SK-N-SH (cell line): ENCODE results near the gene MRI1. TPM values are rescaled to one million over a fixed set of nuclear protein-coding genes. Genes with fewer than 3 reads are reported as not detected.

Source experiments
- CTCF ChIA-PET: fragments of 300-600, 350-600 bp; formaldehyde crosslinking; extraction: SDS; loops from one replicate; lab custom pipeline; 2021; lab: Yijun Ruan, JAX
- POLR2A ChIA-PET: fragments of 350-600 bp; sonication (Branson Sonifier 250); formaldehyde crosslinking; extraction: SDS; loops from one replicate; lab custom pipeline; 2020; ENCODE audit warnings: antibody characterized with exemption, inconsistent platforms; lab: Yijun Ruan, JAX
- DNase-seq: peaks from one replicate; pipeline ENCODE4 v3.0.0; 2012
- H2AFZ ChIP-seq: fragments of 200-600 bp; sonication (generic); 2 replicates; pipeline ENCODE4 v1.8.1; 2016; ENCODE audit warnings: antibody characterized with exemption, mild to moderate bottlenecking, low read depth
- H3F3A ChIP-seq: fragments of 200-600 bp; sonication (generic); replicated peaks from 2 replicates; pipeline ENCODE3; 2016; ENCODE audit warnings: antibody characterized with exemption, mild to moderate bottlenecking; ENCODE audit not compliant: insufficient read depth
- H3K27ac ChIP-seq, 2 experiments: fragments of 200-500 bp in 1 of 2; fragments of 200-600 bp in 1 of 2; sonication (Bioruptor generic) in 1 of 2; sonication (generic), shearing (Covaris generic) in 1 of 2; 2 replicates each; pipeline versions ENCODE4 v1.5.1 to v1.6.1; 2014 to 2016; ENCODE audit warnings: low read depth in 2 of 2, inconsistent platforms in 1 of 2, low read length in 1 of 2, mild to moderate bottlenecking in 1 of 2, mixed read lengths in 1 of 2
- H3K27me3 ChIP-seq: fragments of 200-600 bp; sonication (generic), shearing (Covaris generic); 2 replicates; pipeline ENCODE4 v1.6.1; 2016; ENCODE audit warnings: mixed run types; ENCODE audit not compliant: insufficient read depth
- H3K36me3 ChIP-seq, 2 experiments: fragments of 200-500 bp in 1 of 2; fragments of 200-600 bp in 1 of 2; sonication (Bioruptor generic) in 1 of 2; sonication (generic) in 1 of 2; replicated peaks in 1 of 2; 2 replicates each; pipeline versions ENCODE3 to v1.5.1; 2014 to 2016; ENCODE audit warnings: low read length in 1 of 2, mild to moderate bottlenecking in 1 of 2; ENCODE audit not compliant: insufficient read depth in 2 of 2, control insufficient read depth in 1 of 2
- H3K4me1 ChIP-seq, 2 experiments: fragments of 200-500 bp in 1 of 2; fragments of 200-600 bp in 1 of 2; sonication (Bioruptor generic) in 1 of 2; sonication (generic), shearing (Covaris generic) in 1 of 2; 2 replicates each; pipeline versions ENCODE4 v1.5.1 to v1.6.1; 2014 to 2016; ENCODE audit warnings: low read depth in 1 of 2, low read length in 1 of 2, mixed run types in 1 of 2; ENCODE audit not compliant: insufficient read depth in 2 of 2, control insufficient read depth in 1 of 2
- H3K4me2 ChIP-seq: fragments of 200-600 bp; sonication (generic), shearing (Covaris generic); 2 replicates; pipeline ENCODE4 v1.6.1; 2017; ENCODE audit warnings: mixed run types
- H3K4me3 ChIP-seq, 2 experiments: fragments of 200-500 bp in 1 of 2; fragments of 200-600 bp in 1 of 2; sonication (Bioruptor generic) in 1 of 2; sonication (generic), shearing (Covaris generic) in 1 of 2; 2 replicates each; pipeline versions ENCODE4 v1.5.1 to v1.8.1; 2014 to 2016; ENCODE audit warnings: low read depth in 2 of 2, inconsistent platforms in 1 of 2, low read length in 1 of 2, mild to moderate bottlenecking in 1 of 2, mixed read lengths in 1 of 2, moderate library complexity in 1 of 2
- H3K79me2 ChIP-seq: fragments of 200-600 bp; sonication (generic); 2 replicates; pipeline ENCODE4 v1.8.1; 2017; ENCODE audit warnings: mild to moderate bottlenecking; ENCODE audit not compliant: insufficient read depth
- H3K9ac ChIP-seq: fragments of 200-600 bp; sonication (generic); 2 replicates; pipeline ENCODE4 v1.6.1; 2017; ENCODE audit warnings: mixed run types
- H3K9me2 ChIP-seq: fragments of 200-600 bp; sonication (generic); 2 replicates; pipeline ENCODE4 v1.6.1; 2017; ENCODE audit warnings: mixed run types
- H3K9me3 ChIP-seq: fragments of 200-600 bp; sonication (generic); 2 replicates; pipeline ENCODE4 v1.6.1; 2017; ENCODE audit warnings: mixed run types, mild to moderate bottlenecking, moderate library complexity
- H4K20me1 ChIP-seq: fragments of 200-600 bp; sonication (generic); 2 replicates; pipeline ENCODE4 v1.6.1; 2017; ENCODE audit warnings: mild to moderate bottlenecking, mixed run types; ENCODE audit not compliant: insufficient read depth
- CTCF ChIP-seq: fragments of 200-600 bp; sonication (generic); IDR thresholded peaks from 2 replicates; pipeline ENCODE4 v1.6.1; 2017; ENCODE audit warnings: antibody characterized with exemption, mild to moderate bottlenecking, moderate library complexity
- EP300 ChIP-seq, 2 experiments: IDR thresholded peaks; 2 replicates each; pipeline versions ENCODE4 v1.4.0 to v1.6.1; 2012; ENCODE audit warnings: borderline replicate concordance in 1 of 2, low read depth in 1 of 2, low read length in 1 of 2
- EZH2phosphoT487 ChIP-seq: fragments of 200-600 bp; sonication (generic); IDR thresholded peaks from 2 replicates; pipeline ENCODE4 v1.6.1; 2017; ENCODE audit warnings: low read depth, mixed run types, mild to moderate bottlenecking, antibody characterized with exemption, moderate library complexity, borderline replicate concordance
- FOSL2 ChIP-seq: IDR thresholded peaks from 2 replicates; pipeline ENCODE4 v1.4.0; 2012; ENCODE audit warnings: low read depth, mild to moderate bottlenecking, moderate library complexity, borderline replicate concordance
- FOXM1 ChIP-seq: IDR thresholded peaks from 2 replicates; pipeline ENCODE4 v1.4.0; 2012; ENCODE audit warnings: low read depth, mild to moderate bottlenecking
- JUND ChIP-seq: IDR thresholded peaks from 2 replicates; pipeline ENCODE4 v1.4.0; 2012
- NFIC ChIP-seq: IDR thresholded peaks from 2 replicates; pipeline ENCODE4 v1.4.0; 2012; ENCODE audit warnings: borderline replicate concordance
- NRF1 ChIP-seq: IDR thresholded peaks from 2 replicates; pipeline ENCODE4 v1.6.1; 2012; ENCODE audit warnings: low read depth, mild to moderate bottlenecking, low read length
- POLR2AphosphoS5 ChIP-seq: IDR thresholded peaks from 2 replicates; pipeline ENCODE4 v1.6.1; 2012; ENCODE audit warnings: low read depth, low read length
- RAD21 ChIP-seq: IDR thresholded peaks from 2 replicates; pipeline ENCODE4 v1.6.1; 2012; ENCODE audit warnings: mild to moderate bottlenecking, low read length
- TAF1 ChIP-seq: IDR thresholded peaks from 2 replicates; pipeline ENCODE4 v1.6.1; 2012; ENCODE audit warnings: low read depth, mild to moderate bottlenecking, low read length, moderate library complexity, borderline replicate concordance
- TCF12 ChIP-seq: IDR thresholded peaks from 2 replicates; pipeline ENCODE4 v1.4.0; 2012
- TEAD4 ChIP-seq: IDR thresholded peaks from 2 replicates; pipeline ENCODE4 v1.4.0; 2012; ENCODE audit warnings: mild to moderate bottlenecking, borderline replicate concordance; ENCODE audit not compliant: insufficient read depth
- WGBS: methylation state at CpG from one replicate; pipeline ENCODE4 v1.1.6; 2017; ENCODE audit warnings: low lambda C conversion rate; 5-methylcytosine and 5-hydroxymethylcytosine counted together
- polyA plus RNA-seq, 3 experiments: library from polyadenylated mRNA; depleted of rRNA; stranded (reverse); fragments of >200 nt; gene quantifications; 2 replicates each; pipeline ENCODE4 v1.2.3, GENCODE V29; 2012
- TF ChIP-seq, protein P1 (sequence below): IDR thresholded peaks from 2 replicates; pipeline ENCODE4 v1.6.1; 2012; ENCODE audit warnings: mild to moderate bottlenecking, low read depth, low read length, moderate library complexity
- TF ChIP-seq, protein P2 (sequence below): IDR thresholded peaks from 2 replicates; pipeline ENCODE4 v1.4.0; 2012; ENCODE audit warnings: low read depth

Gene MRI1
- polyA plus RNA-seq, 1 of the 3 experiments (the other 2 are of a cell fraction) = 49.6 TPM

DNA sequence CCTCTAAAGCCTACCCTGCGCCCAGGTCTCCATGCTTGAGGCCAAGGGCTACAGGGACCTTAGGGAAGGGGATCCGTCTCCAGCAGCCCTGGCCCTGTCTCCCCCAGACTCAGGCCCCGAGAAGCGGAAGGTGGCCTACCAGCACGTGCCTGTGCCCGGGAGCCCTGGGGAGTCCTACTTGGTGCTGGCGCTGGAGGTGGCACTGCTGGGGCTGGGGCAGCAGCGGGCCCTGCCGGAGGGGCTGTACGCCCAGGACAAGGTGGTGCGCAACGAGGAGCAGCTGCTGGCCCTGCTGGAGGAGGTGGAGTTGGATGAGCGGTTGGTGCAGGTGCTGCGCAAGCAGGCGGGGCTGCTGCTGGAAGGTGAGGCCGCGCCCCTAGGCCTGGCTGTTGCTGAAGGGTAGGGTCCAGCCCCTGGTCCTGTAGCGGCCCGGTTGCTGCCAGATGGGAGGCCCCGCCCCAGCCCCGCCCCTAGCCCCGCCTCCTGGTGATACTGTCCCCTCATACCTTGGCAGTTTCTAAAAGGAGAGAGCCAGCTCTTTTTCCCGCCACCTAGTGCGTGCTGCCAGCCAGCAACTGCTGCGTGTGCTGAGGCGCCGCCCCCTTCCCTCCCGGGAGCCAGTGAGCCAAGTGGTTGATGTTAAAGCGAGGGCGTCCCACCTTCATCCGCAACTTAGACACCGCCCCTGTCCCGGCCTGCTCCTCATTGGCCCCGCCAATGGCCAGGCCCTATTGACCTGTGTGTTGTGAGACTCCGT lies 53.5 kb downstream of the MRI1 start:
- H3K9ac ChIP-seq = no peak overlapping the region
- H3K9me2 ChIP-seq = no peaks in the 10 kb centered on the region
- H3K4me2 ChIP-seq = no peak overlapping the region
- H3K27ac ChIP-seq = no peak overlapping the region
- peaks cover 0 to 2% of the 10 kb centered on the region in 2 experiments; a peak in 2 of 4 replicates for H3K4me1 ChIP-seq
- DNase-seq = no peak
- H3K9me3 ChIP-seq = no peaks in the 10 kb centered on the region
- H3K4me3 ChIP-seq = no peak overlapping the region
- H3K79me2 ChIP-seq = no peaks in the 10 kb centered on the region
- ChIA-PET CTCF (interaction anchor here (1.6 to 1.7 kb wide), 2 partner anchors 13 to 44 kb away, joined by 4 to 5 read pairs; no protein-coding TSS in a partner anchor), POLR2A (no interaction called here)
- H3F3A ChIP-seq = peaks cover 28% of the 10 kb centered on the region
- no peak overlapping the region for H2AFZ ChIP-seq
- H4K20me1 ChIP-seq = no peaks in the 10 kb centered on the region; the same call in 1 of the 2 replicates
- H3K36me3 ChIP-seq = peaks cover 16 to 34% of the 10 kb centered on the region in 2 experiments
- 96% methylated on average over 14 of the region's 35 CpGs for WGBS
- TF ChIP-seq CTCF (no peak), NRF1 (no peak), RAD21 (no peak), FOXM1 (no peak), TAF1 (no peak), EZH2phosphoT487 (no peak), TEAD4 (no peak), EP300 (IDR thresholded peaks at IDR 0.05; ENCODE audit: borderline replicate concordance in 1 of 2, low read depth in 1 of 2, low read length in 1 of 2) (no peak), FOSL2 (no peak), POLR2AphosphoS5 (no peak), NFIC (no peak), TCF12 (no peak), JUND (no peak)
- TF ChIP-seq, protein P1, sequence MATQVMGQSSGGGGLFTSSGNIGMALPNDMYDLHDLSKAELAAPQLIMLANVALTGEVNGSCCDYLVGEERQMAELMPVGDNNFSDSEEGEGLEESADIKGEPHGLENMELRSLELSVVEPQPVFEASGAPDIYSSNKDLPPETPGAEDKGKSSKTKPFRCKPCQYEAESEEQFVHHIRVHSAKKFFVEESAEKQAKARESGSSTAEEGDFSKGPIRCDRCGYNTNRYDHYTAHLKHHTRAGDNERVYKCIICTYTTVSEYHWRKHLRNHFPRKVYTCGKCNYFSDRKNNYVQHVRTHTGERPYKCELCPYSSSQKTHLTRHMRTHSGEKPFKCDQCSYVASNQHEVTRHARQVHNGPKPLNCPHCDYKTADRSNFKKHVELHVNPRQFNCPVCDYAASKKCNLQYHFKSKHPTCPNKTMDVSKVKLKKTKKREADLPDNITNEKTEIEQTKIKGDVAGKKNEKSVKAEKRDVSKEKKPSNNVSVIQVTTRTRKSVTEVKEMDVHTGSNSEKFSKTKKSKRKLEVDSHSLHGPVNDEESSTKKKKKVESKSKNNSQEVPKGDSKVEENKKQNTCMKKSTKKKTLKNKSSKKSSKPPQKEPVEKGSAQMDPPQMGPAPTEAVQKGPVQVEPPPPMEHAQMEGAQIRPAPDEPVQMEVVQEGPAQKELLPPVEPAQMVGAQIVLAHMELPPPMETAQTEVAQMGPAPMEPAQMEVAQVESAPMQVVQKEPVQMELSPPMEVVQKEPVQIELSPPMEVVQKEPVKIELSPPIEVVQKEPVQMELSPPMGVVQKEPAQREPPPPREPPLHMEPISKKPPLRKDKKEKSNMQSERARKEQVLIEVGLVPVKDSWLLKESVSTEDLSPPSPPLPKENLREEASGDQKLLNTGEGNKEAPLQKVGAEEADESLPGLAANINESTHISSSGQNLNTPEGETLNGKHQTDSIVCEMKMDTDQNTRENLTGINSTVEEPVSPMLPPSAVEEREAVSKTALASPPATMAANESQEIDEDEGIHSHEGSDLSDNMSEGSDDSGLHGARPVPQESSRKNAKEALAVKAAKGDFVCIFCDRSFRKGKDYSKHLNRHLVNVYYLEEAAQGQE = no peak
- TF ChIP-seq, protein P2, sequence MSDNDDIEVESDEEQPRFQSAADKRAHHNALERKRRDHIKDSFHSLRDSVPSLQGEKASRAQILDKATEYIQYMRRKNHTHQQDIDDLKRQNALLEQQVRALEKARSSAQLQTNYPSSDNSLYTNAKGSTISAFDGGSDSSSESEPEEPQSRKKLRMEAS = no peak
- H3K27me3 ChIP-seq = no peaks in the 10 kb centered on the region
